ENCODE data around the gene CSMD2. TPM values are rescaled to one million over a fixed set of nuclear protein-coding genes. Genes with fewer than 3 reads are reported as not detected.

The CSMD2 gene
- total RNA-seq, 1 experiment from 2014 or later = 13.2 TPM

DNA sequence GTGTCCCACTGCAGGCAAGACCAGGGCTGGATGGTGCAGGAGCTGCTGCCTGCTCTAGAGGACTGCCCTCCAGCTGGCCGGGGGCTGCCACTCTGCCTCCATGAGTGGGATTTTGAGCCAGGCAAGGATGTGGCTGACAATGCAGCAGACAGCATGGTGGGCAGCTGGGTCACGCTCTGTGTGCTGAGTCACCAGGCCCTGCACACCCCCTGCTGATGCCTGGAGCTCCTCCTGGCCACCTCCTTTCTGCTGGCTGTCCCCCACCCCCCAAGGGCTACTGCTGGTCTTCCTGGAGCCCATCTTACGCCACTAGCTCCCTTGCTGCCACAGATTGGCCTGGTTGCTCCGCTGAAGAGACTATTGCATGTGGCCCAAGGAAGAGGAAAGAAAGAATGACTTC, 696.5 kb downstream of the CSMD2 start (continued):
- TF ChIP-seq, protein P1, sequence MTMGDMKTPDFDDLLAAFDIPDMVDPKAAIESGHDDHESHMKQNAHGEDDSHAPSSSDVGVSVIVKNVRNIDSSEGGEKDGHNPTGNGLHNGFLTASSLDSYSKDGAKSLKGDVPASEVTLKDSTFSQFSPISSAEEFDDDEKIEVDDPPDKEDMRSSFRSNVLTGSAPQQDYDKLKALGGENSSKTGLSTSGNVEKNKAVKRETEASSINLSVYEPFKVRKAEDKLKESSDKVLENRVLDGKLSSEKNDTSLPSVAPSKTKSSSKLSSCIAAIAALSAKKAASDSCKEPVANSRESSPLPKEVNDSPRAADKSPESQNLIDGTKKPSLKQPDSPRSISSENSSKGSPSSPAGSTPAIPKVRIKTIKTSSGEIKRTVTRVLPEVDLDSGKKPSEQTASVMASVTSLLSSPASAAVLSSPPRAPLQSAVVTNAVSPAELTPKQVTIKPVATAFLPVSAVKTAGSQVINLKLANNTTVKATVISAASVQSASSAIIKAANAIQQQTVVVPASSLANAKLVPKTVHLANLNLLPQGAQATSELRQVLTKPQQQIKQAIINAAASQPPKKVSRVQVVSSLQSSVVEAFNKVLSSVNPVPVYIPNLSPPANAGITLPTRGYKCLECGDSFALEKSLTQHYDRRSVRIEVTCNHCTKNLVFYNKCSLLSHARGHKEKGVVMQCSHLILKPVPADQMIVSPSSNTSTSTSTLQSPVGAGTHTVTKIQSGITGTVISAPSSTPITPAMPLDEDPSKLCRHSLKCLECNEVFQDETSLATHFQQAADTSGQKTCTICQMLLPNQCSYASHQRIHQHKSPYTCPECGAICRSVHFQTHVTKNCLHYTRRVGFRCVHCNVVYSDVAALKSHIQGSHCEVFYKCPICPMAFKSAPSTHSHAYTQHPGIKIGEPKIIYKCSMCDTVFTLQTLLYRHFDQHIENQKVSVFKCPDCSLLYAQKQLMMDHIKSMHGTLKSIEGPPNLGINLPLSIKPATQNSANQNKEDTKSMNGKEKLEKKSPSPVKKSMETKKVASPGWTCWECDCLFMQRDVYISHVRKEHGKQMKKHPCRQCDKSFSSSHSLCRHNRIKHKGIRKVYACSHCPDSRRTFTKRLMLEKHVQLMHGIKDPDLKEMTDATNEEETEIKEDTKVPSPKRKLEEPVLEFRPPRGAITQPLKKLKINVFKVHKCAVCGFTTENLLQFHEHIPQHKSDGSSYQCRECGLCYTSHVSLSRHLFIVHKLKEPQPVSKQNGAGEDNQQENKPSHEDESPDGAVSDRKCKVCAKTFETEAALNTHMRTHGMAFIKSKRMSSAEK (CRISPR knock-in tag; IDR thresholded peaks at IDR 0.05; ENCODE audit: borderline replicate concordance) = no peak
- TF ChIP-seq CBFB (CRISPR knock-in tag; IDR thresholded peaks at IDR 0.05; ENCODE audit: low read depth) = no peak
- no peak for TF ChIP-seq ZNF232 (CRISPR knock-in tag; IDR thresholded peaks at IDR 0.05)
- TF ChIP-seq CREB1 (CRISPR knock-in tag; IDR thresholded peaks at IDR 0.05) = no peak
- no peak for TF ChIP-seq ETV6 (CRISPR knock-in tag; IDR thresholded peaks at IDR 0.05)
- no peak for TF ChIP-seq FOXP4 (CRISPR knock-in tag; IDR thresholded peaks at IDR 0.05)
- no peak for TF ChIP-seq TP53 (CRISPR knock-in tag; IDR thresholded peaks at IDR 0.05)
- TF ChIP-seq, protein P2, sequence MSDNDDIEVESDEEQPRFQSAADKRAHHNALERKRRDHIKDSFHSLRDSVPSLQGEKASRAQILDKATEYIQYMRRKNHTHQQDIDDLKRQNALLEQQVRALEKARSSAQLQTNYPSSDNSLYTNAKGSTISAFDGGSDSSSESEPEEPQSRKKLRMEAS (CRISPR knock-in tag; IDR thresholded peaks at IDR 0.05) = no peak
- TF ChIP-seq, protein P3, sequence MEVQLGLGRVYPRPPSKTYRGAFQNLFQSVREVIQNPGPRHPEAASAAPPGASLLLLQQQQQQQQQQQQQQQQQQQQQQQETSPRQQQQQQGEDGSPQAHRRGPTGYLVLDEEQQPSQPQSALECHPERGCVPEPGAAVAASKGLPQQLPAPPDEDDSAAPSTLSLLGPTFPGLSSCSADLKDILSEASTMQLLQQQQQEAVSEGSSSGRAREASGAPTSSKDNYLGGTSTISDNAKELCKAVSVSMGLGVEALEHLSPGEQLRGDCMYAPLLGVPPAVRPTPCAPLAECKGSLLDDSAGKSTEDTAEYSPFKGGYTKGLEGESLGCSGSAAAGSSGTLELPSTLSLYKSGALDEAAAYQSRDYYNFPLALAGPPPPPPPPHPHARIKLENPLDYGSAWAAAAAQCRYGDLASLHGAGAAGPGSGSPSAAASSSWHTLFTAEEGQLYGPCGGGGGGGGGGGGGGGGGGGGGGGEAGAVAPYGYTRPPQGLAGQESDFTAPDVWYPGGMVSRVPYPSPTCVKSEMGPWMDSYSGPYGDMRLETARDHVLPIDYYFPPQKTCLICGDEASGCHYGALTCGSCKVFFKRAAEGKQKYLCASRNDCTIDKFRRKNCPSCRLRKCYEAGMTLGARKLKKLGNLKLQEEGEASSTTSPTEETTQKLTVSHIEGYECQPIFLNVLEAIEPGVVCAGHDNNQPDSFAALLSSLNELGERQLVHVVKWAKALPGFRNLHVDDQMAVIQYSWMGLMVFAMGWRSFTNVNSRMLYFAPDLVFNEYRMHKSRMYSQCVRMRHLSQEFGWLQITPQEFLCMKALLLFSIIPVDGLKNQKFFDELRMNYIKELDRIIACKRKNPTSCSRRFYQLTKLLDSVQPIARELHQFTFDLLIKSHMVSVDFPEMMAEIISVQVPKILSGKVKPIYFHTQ (CRISPR knock-in tag; IDR thresholded peaks at IDR 0.05) = no peak
- TF ChIP-seq USF1 (CRISPR knock-in tag; IDR thresholded peaks at IDR 0.05) = no peak
- TF ChIP-seq, protein P4, sequence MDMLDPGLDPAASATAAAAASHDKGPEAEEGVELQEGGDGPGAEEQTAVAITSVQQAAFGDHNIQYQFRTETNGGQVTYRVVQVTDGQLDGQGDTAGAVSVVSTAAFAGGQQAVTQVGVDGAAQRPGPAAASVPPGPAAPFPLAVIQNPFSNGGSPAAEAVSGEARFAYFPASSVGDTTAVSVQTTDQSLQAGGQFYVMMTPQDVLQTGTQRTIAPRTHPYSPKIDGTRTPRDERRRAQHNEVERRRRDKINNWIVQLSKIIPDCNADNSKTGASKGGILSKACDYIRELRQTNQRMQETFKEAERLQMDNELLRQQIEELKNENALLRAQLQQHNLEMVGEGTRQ (CRISPR knock-in tag; IDR thresholded peaks at IDR 0.05) = no peak
- TF ChIP-seq ZMAT4 (CRISPR knock-in tag; IDR thresholded peaks at IDR 0.05) = no peak
- TF ChIP-seq ZBTB21 (CRISPR knock-in tag; IDR thresholded peaks at IDR 0.05; ENCODE audit: borderline replicate concordance) = no peak

DNA sequence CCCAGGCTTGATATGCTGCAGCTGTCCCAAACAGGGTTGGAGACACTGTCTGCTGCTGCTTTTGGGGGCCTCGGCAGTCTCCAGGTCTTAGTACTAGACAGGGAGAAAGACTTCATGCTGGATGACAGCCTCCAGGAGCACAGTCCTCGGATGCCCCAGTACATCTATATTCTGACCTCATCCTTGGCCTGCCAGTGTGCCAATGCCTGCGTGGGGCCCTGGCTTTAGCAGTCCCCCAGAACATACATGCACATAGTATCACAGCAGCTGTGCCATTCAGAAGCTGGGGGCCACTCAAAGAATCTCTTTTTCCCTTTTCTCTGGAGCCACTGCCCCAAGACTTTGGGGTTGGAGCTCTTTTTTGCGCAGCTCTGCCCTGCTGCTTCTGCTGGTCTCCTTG, 697.0 kb downstream of the CSMD2 start:
- H3K27me3 Mint-ChIP-seq (ENCODE audit: low read depth) = peaks cover 9% of the 10 kb centered on the region
- ChIA-PET POLR2A (no interaction called here), CTCF (interaction anchor here (1.1 to 4.0 kb wide), 5 partner anchors 13 to 330 kb away, joined by 3 to 19 read pairs (median 5); no protein-coding TSS in a partner anchor)
- peaks cover 17% of the 10 kb centered on the region for H3K4me1 Mint-ChIP-seq
- TF ChIP-seq, protein P5, sequence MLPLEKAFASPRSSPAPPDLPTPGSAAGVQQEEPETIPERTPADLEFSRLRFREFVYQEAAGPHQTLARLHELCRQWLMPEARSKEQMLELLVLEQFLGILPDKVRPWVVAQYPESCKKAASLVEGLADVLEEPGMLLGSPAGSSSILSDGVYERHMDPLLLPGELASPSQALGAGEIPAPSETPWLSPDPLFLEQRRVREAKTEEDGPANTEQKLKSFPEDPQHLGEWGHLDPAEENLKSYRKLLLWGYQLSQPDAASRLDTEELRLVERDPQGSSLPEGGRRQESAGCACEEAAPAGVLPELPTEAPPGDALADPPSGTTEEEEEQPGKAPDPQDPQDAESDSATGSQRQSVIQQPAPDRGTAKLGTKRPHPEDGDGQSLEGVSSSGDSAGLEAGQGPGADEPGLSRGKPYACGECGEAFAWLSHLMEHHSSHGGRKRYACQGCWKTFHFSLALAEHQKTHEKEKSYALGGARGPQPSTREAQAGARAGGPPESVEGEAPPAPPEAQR (CRISPR knock-in tag; IDR thresholded peaks at IDR 0.05) = no peak
- TF ChIP-seq MLX (CRISPR knock-in tag; IDR thresholded peaks at IDR 0.05) = no peak
- TF ChIP-seq ZNF671 (CRISPR knock-in tag; IDR thresholded peaks at IDR 0.05) = no peak
- TF ChIP-seq GTF2I (CRISPR knock-in tag; conservative IDR thresholded peaks at IDR 0.05) = no peak
- no peak for TF ChIP-seq HMGA2 (CRISPR knock-in tag; IDR thresholded peaks at IDR 0.05)
- H3K27ac Mint-ChIP-seq = no peak overlapping the region
- DNase-seq (ENCODE audit: low spot score) (no peak), ATAC-seq (no peak)
- no peak overlapping the region for H3K4me3 Mint-ChIP-seq
- no peaks in the 10 kb centered on the region for H3K9me3 Mint-ChIP-seq
- no peaks in the 10 kb centered on the region for H3K36me3 Mint-ChIP-seq

Data from WTC11 (cell line).